Upper lobe of left lung (tissue), 4 donors: ENCODE data around the gene SIGLEC7.

Experiments used
- CTCF ChIP-seq, 6 experiments: fragments of 450-650 bp in 4 of 6; fragments of 200-600 bp in 2 of 6; sonication (generic) in 2 of 6; IDR thresholded peaks; one replicate each; pipeline ENCODE4 v1.5.1; 2016 to 2019; ENCODE audit warnings: antibody characterized with exemption in 6 of 6
- POLR2A ChIP-seq, 4 donors: fragments of 450-650 bp; IDR thresholded peaks; one replicate each; pipeline ENCODE4 v1.5.1; 2016 to 2017; ENCODE audit warnings: antibody characterized with exemption in 4 of 4, mild to moderate bottlenecking in 2 of 4

- no peak for TF ChIP-seq POLR2A (IDR thresholded peaks at IDR 0.05)
- TF ChIP-seq CTCF (IDR thresholded peaks at IDR 0.05) = no peak
Observed at GRCh38 chr19:51124216-51124615, 17.9 kb upstream of the SIGLEC7 start.
